ENCODE data around the gene PRKG1.

Gene PRKG1

GRCh38 chr10:51800121-51800520 lies 725.8 kb downstream of the PRKG1 start:
- no peak for DNase-seq (ENCODE audit: extremely low spot score, insufficient read length, low read depth)

GRCh38 chr10:51800725-51801424 lies 726.6 kb downstream of the PRKG1 start:
- DNase-seq (ENCODE audit: extremely low spot score, insufficient read length, low read depth) (no peak), FAIRE-seq (no peak)

More at GRCh38 chr10:51800121-51800520, 725.8 kb downstream of the PRKG1 start:
- no peak for FAIRE-seq

GRCh38 chr10:51802030-51802429 lies 727.7 kb downstream of the PRKG1 start:
- DNase-seq (ENCODE audit: extremely low spot score, insufficient read length, low read depth) (no peak), FAIRE-seq (no peak)

- no peak for FAIRE-seq
- DNase-seq (ENCODE audit: extremely low spot score, insufficient read length, low read depth), result no peak
These were observed 730.6 kb downstream of the PRKG1 start for GRCh38 chr10:51804866-51805265.

GRCh38 chr10:51806079-51806835 lies 732.0 kb downstream of the PRKG1 start:
- DNase-seq (ENCODE audit: extremely low spot score, insufficient read length, low read depth), result no peak
- no peak for FAIRE-seq

GRCh38 chr10:51808187-51808586 lies 733.9 kb downstream of the PRKG1 start:
- FAIRE-seq (no peak), DNase-seq (ENCODE audit: extremely low spot score, insufficient read length, low read depth) (no peak)

- DNase-seq (ENCODE audit: extremely low spot score, insufficient read length, low read depth) (no peak), FAIRE-seq (no peak)
These were observed 741.4 kb downstream of the PRKG1 start for GRCh38 chr10:51815723-51816122.

GRCh38 chr10:51821045-51821444 lies 746.8 kb downstream of the PRKG1 start:
- DNase-seq (ENCODE audit: extremely low spot score, insufficient read length, low read depth) (no peak), FAIRE-seq (no peak)

- DNase-seq (ENCODE audit: extremely low spot score, insufficient read length, low read depth) (no peak), FAIRE-seq (no peak)
These were observed 747.5 kb downstream of the PRKG1 start for GRCh38 chr10:51821745-51822144.

GRCh38 chr10:51832652-51833383 lies 758.5 kb downstream of the PRKG1 start:
- no peak for FAIRE-seq
- no peak for DNase-seq (ENCODE audit: extremely low spot score, insufficient read length, low read depth)

- DNase-seq (ENCODE audit: extremely low spot score, insufficient read length, low read depth), result no peak
- FAIRE-seq, result no peak
These were observed 760.3 kb downstream of the PRKG1 start for GRCh38 chr10:51834548-51834947.

- no peak for FAIRE-seq
These were observed 764.2 kb downstream of the PRKG1 start for GRCh38 chr10:51838471-51838870.

GRCh38 chr10:51843966-51844365 lies 769.7 kb downstream of the PRKG1 start:
- DNase-seq (ENCODE audit: extremely low spot score, insufficient read length, low read depth), result no peak
- FAIRE-seq, result no peak

More at GRCh38 chr10:51838471-51838870, 764.2 kb downstream of the PRKG1 start:
- no peak for DNase-seq (ENCODE audit: extremely low spot score, insufficient read length, low read depth)

- DNase-seq (ENCODE audit: extremely low spot score, insufficient read length, low read depth) (no peak), FAIRE-seq (no peak)
These were observed 772.7 kb downstream of the PRKG1 start for GRCh38 chr10:51846856-51847506.

GRCh38 chr10:51852297-51852696 lies 778.0 kb downstream of the PRKG1 start:
- DNase-seq (ENCODE audit: extremely low spot score, insufficient read length, low read depth) (no peak), FAIRE-seq (no peak)

GRCh38 chr10:51857305-51857704 lies 783.0 kb downstream of the PRKG1 start:
- FAIRE-seq (no peak), DNase-seq (ENCODE audit: extremely low spot score, insufficient read length, low read depth) (no peak)

- DNase-seq (ENCODE audit: extremely low spot score, insufficient read length, low read depth) (no peak), FAIRE-seq (no peak)
These were observed 786.0 kb downstream of the PRKG1 start for GRCh38 chr10:51860257-51860656.

GRCh38 chr10:51861051-51861450 lies 786.8 kb downstream of the PRKG1 start:
- DNase-seq (ENCODE audit: extremely low spot score, insufficient read length, low read depth), result no peak
- FAIRE-seq, result no peak

- DNase-seq (ENCODE audit: extremely low spot score, insufficient read length, low read depth), result no peak
- FAIRE-seq, result no peak
These were observed 787.4 kb downstream of the PRKG1 start for GRCh38 chr10:51861731-51862130.

- FAIRE-seq, result no peak
- DNase-seq (ENCODE audit: extremely low spot score, insufficient read length, low read depth), result no peak
These were observed 787.9 kb downstream of the PRKG1 start for GRCh38 chr10:51862149-51862548.

Measured in GM18507 (cell line).